HG02759 (cell line): ENCODE data around the gene FAM180A.
A peak's percentile ranks its signal among the peaks of the same experiment; 100 is the strongest.
"Not testable (repeated sequence)": the region's sequence is repeated elsewhere in the genome, so short reads cannot be mapped to it uniquely, and the experiment has no call there.

Source experiments
- ATAC-seq: cut with Tn5 transposase; IDR thresholded peaks from one replicate; pipeline ENCODE4 v1.9.1; 2021; ENCODE audit warnings: mild to moderate bottlenecking, moderate library complexity; ENCODE audit not compliant: unreplicated experiment

The FAM180A gene

GRCh38 chr7:135715055-135715522 lies 33.5 kb downstream of the FAM180A start:
- ATAC-seq: no peak

- no peak for ATAC-seq
These were observed 34.0 kb downstream of the FAM180A start for GRCh38 chr7:135714534-135715009.

GRCh38 chr7:135713836-135714470 lies 34.7 kb downstream of the FAM180A start:
- no peak for ATAC-seq

- no peak for ATAC-seq
These were observed 35.8 kb downstream of the FAM180A start for GRCh38 chr7:135712796-135713195.

GRCh38 chr7:135712182-135712782 lies 36.3 kb downstream of the FAM180A start:
- no peak for ATAC-seq

- peak; percentile 11 for ATAC-seq
These were observed 37.5 kb downstream of the FAM180A start for GRCh38 chr7:135711139-135711469.

GRCh38 chr7:135710417-135711138 lies 38.0 kb downstream of the FAM180A start:
- ATAC-seq: peak; percentile 48

GRCh38 chr7:135709508-135709907 lies 39.1 kb downstream of the FAM180A start:
- ATAC-seq: no peak

GRCh38 chr7:135708041-135708440 lies 40.6 kb downstream of the FAM180A start:
- no peak for ATAC-seq

GRCh38 chr7:135707570-135707966 lies 41.0 kb downstream of the FAM180A start:
- no peak for ATAC-seq

GRCh38 chr7:135706858-135707569 lies 41.6 kb downstream of the FAM180A start:
- ATAC-seq: no peak

GRCh38 chr7:135706038-135706742 lies 42.4 kb downstream of the FAM180A start:
- ATAC-seq: no peak

GRCh38 chr7:135704698-135705097 lies 43.9 kb downstream of the FAM180A start:
- ATAC-seq: no peak

- no peak for ATAC-seq
These were observed 44.5 kb downstream of the FAM180A start for GRCh38 chr7:135704074-135704473.

- ATAC-seq: no peak
These were observed 51.1 kb downstream of the FAM180A start for GRCh38 chr7:135697276-135698049.

GRCh38 chr7:135693558-135693957 lies 55.1 kb downstream of the FAM180A start:
- ATAC-seq: no peak

GRCh38 chr7:135692606-135693005 lies 56.0 kb downstream of the FAM180A start:
- ATAC-seq: not testable (repeated sequence)

- no peak for ATAC-seq
These were observed 56.6 kb downstream of the FAM180A start for GRCh38 chr7:135692055-135692454.

- ATAC-seq: no peak
These were observed 58.0 kb downstream of the FAM180A start for GRCh38 chr7:135690566-135690965.

- no peak for ATAC-seq
These were observed 61.1 kb downstream of the FAM180A start for GRCh38 chr7:135687466-135687865.
